Endodermal cell (in vitro differentiated cells): ENCODE measurements around the gene ACAA2. TPM values are rescaled to one million over a fixed set of nuclear protein-coding genes. Genes with fewer than 3 reads are reported as not detected.

Source experiments
- DNase-seq: peaks from one replicate; pipeline ENCODE4 v3.0.0-alpha.2; 2017
- H3K27ac ChIP-seq: 2 replicates; pipeline ENCODE4 v1.5.1; 2013; ENCODE audit warnings: mild to moderate bottlenecking, low read depth, low read length, moderate library complexity
- H3K27me3 ChIP-seq: 2 replicates; pipeline ENCODE4 v1.6.1; 2013; ENCODE audit warnings: mild to moderate bottlenecking, low read length, moderate library complexity; ENCODE audit not compliant: insufficient read depth, control insufficient read depth, poor library complexity, severe bottlenecking
- H3K36me3 ChIP-seq: 2 replicates; pipeline ENCODE4 v1.7.0; 2013; ENCODE audit warnings: mild to moderate bottlenecking, low read length, moderate library complexity; ENCODE audit not compliant: control insufficient read depth, insufficient read depth
- H3K4me1 ChIP-seq: one replicate; pipeline ENCODE4 v1.7.0; 2013; ENCODE audit warnings: low read length; ENCODE audit not compliant: control insufficient read depth, insufficient read depth
- H3K4me3 ChIP-seq: 2 replicates; pipeline ENCODE4 v1.5.1; 2013; ENCODE audit warnings: mild to moderate bottlenecking, low read length, moderate library complexity
- H3K9ac ChIP-seq: 2 replicates; pipeline ENCODE4 v1.6.1; 2013; ENCODE audit warnings: mild to moderate bottlenecking, low read length, moderate library complexity; ENCODE audit not compliant: poor library complexity, severe bottlenecking; ENCODE audit errors: extremely low read depth
- H3K9me3 ChIP-seq: 2 replicates; pipeline ENCODE4 v1.6.1; 2013; ENCODE audit warnings: mild to moderate bottlenecking, low read length, moderate library complexity; ENCODE audit not compliant: control insufficient read depth
- H3K27ac Mint-ChIP-seq: 2 replicates; pipeline ENCODE4 v1.8.0; 2020; ENCODE audit warnings: mixed read lengths
- H3K27me3 Mint-ChIP-seq: 2 replicates; pipeline ENCODE4 v1.8.0; 2021; ENCODE audit warnings: mild to moderate bottlenecking, mixed read lengths; ENCODE audit not compliant: insufficient read depth
- H3K36me3 Mint-ChIP-seq: 2 replicates; pipeline ENCODE4 v1.8.0; 2020; ENCODE audit warnings: low read depth, mixed read lengths
- H3K4me1 Mint-ChIP-seq: 2 replicates; pipeline ENCODE4 v1.8.0; 2020; ENCODE audit warnings: mixed read lengths
- H3K4me3 Mint-ChIP-seq: 2 replicates; pipeline ENCODE4 v1.8.0; 2020; ENCODE audit warnings: mild to moderate bottlenecking, moderate library complexity, mixed read lengths
- H3K9me3 Mint-ChIP-seq: 2 replicates; pipeline ENCODE4 v1.8.0; 2020; ENCODE audit warnings: mild to moderate bottlenecking, mixed read lengths
- CTCF ChIP-seq: fragments of 200-600 bp; sonication (generic); conservative IDR thresholded peaks from 2 replicates; pipeline ENCODE4 v1.5.0; 2021; ENCODE audit warnings: antibody characterized with exemption, mild to moderate bottlenecking
- WGBS, 2 experiments: methylation state at CpG; one replicate each; pipeline versions ENCODE4 v1.1.5 to v1.1.7; 2013; ENCODE audit warnings: missing lambda C conversion rate in 2 of 2, mixed read lengths in 1 of 2; ENCODE audit not compliant: insufficient coverage in 1 of 2, insufficient read length in 1 of 2; 5-methylcytosine and 5-hydroxymethylcytosine counted together
- total RNA-seq, 2 donors: library from RNA; stranded (reverse); fragmentation: NEBNext Ultra II Directional in 1 of 2; extraction: Animal tissue kit (Norgen Biotek cat#: 25700) in 1 of 2; gene quantifications; 2 replicates in 1 of 2; 3 replicates in 1 of 2; pipeline ENCODE4 v1.2.1, GENCODE V29; 2021

Gene ACAA2
- total RNA-seq, 2 donors from 2014 or later = 128 to 131 TPM

DNA sequence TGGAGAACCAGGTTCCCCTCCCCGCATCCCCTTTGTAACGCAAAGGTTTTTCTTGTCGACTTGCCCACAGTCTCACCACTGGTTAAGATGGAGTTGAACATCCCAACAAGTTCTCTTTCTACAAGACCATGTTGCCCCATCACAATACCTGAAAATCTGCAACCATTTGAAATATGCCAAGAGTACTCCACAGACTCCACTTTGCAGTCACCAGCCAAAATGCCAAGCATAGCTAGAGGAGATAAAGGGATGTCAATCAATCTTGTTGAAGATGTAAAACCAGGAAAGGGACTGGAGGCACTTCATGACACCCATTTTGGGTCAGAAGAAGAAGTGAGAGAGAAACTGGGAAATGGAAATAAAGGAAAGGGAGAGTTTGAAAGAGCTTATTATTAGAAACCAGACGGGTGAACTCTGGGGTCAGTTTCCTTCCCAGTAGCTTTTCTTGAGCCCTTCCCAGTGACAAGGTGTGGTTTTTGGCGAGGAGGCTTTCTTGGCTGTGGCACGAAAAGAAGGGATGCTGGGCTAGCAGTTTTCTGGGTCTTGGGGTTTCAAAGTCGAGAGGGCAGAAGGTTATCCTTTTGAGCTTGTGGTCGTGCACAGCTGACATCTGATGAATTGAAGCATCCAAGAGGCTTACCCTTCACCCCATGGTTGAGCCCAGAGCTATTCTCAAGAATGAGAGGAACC is 79.3 kb downstream of the ACAA2 start:
- H3K27ac ChIP-seq = no peak overlapping the region
- TF ChIP-seq CTCF = no peak
- no peak overlapping the region for H3K4me3 Mint-ChIP-seq
- no peak overlapping the region for H3K4me3 ChIP-seq
- H3K36me3 ChIP-seq = no peaks in the 10 kb centered on the region
- no peak overlapping the region for H3K27ac Mint-ChIP-seq
- no peak overlapping the region for H3K9ac ChIP-seq
- H3K9me3 ChIP-seq = no peaks in the 10 kb centered on the region
- no peaks in the 10 kb centered on the region for H3K36me3 Mint-ChIP-seq
- no peaks in the 10 kb centered on the region for H3K4me1 ChIP-seq
- peaks cover 27% of the 10 kb centered on the region for H3K27me3 Mint-ChIP-seq
- 67 to 78% methylated on average over 7 to 8 of the region's 8 CpGs for WGBS, 2 experiments
- H3K9me3 Mint-ChIP-seq = no peaks in the 10 kb centered on the region
- no peaks in the 10 kb centered on the region for H3K27me3 ChIP-seq
- H3K4me1 Mint-ChIP-seq = peaks cover 24% of the 10 kb centered on the region
- DNase-seq = no peak

DNA sequence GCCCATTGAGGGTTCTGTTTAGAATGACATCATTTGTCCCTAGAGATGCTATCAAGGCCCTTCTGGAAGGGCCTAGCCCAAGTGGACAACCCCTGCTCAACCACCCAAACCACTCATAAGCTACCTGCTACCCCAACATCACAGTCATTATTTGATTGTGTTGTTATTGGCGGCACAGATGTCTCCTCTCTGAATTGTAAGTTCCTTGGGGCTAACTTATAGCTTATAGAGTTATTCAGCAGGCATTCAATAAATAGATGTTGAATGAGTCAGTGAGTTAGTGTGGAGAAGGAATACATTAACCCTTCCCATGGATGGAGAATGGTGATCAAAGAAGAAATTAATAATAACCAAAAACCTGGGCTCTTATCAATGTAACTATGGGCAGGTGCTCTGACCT is 80.0 kb downstream of the ACAA2 start:
- Mint-ChIP-seq H3K27ac (no peak overlapping the region), H3K36me3 (no peaks in the 10 kb centered on the region)
- H3K4me1 ChIP-seq = no peaks in the 10 kb centered on the region

More for the DNA sequence above, 80.0 kb downstream of the ACAA2 start:
- Histone ChIP-seq H3K4me3 (no peak overlapping the region), H3K9me3 (no peaks in the 10 kb centered on the region), H3K27ac (no peak overlapping the region), H3K9ac (no peak overlapping the region), H3K27me3 (no peaks in the 10 kb centered on the region), H3K36me3 (no peaks in the 10 kb centered on the region)
- no peak for DNase-seq
- H3K9me3 Mint-ChIP-seq = no peaks in the 10 kb centered on the region
- TF ChIP-seq CTCF = no peak
- WGBS, 2 experiments = 100% methylated on average over 1 of the region's 1 CpG; no CpG with 5 or more reads in 1 of the 2 experiments
- H3K4me3 Mint-ChIP-seq = no peak overlapping the region
- H3K4me1 Mint-ChIP-seq = peaks cover 24% of the 10 kb centered on the region
- peaks cover 27% of the 10 kb centered on the region for H3K27me3 Mint-ChIP-seq
